ENCODE measurements around the gene FAS.

DNA sequence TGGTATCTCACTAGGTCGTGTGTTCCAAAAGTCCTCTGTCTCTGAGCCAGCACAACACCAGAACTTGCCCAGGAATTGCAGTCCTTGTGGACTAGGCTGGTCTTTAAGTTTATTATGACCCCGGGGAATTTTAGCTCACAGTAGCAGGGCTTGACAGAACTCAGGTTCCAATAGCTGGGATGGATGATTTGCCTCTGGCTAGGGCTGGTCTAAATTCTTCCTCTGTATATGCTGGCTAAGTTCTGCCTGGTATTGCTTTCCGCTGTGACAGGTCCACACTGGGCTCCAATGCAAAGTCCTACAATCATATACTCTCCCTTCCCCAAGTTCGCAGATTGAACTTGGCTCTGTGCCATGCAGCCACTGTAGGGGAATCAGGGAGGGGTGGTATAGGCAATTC lies 52.5 kb downstream of the FAS start:
- TF ChIP-seq EZH2 (IDR thresholded peaks at IDR 0.05; ENCODE audit: low read length), result no peak
- TF ChIP-seq, protein P1, sequence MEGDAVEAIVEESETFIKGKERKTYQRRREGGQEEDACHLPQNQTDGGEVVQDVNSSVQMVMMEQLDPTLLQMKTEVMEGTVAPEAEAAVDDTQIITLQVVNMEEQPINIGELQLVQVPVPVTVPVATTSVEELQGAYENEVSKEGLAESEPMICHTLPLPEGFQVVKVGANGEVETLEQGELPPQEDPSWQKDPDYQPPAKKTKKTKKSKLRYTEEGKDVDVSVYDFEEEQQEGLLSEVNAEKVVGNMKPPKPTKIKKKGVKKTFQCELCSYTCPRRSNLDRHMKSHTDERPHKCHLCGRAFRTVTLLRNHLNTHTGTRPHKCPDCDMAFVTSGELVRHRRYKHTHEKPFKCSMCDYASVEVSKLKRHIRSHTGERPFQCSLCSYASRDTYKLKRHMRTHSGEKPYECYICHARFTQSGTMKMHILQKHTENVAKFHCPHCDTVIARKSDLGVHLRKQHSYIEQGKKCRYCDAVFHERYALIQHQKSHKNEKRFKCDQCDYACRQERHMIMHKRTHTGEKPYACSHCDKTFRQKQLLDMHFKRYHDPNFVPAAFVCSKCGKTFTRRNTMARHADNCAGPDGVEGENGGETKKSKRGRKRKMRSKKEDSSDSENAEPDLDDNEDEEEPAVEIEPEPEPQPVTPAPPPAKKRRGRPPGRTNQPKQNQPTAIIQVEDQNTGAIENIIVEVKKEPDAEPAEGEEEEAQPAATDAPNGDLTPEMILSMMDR (optimal IDR thresholded peaks at IDR 0.05 in 1 of 3, IDR thresholded peaks at IDR 0.05 in 1 of 3, conservative IDR thresholded peaks at IDR 0.05 in 1 of 3; ENCODE audit: extremely low read depth in 1 of 3, insufficient read depth in 2 of 3, low read length in 3 of 3), result no peak
